Stimulated activated CD4-positive, alpha-beta T cell treated with anti-CD3 and anti-CD28 coated beads, Interleukin-12 subunit alpha, Interleukin-12 subunit beta, amount 100 ng/mL, for 24 hours (primary cell): ENCODE results near the gene IGFBPL1.

Experiments used
- DNase-seq, 2 experiments: peaks; one replicate each; pipeline ENCODE4 v3.0.0-alpha.2; 2020; ENCODE audit warnings: low read depth in 2 of 2

Gene IGFBPL1

GRCh38 chr9:38357350-38358114 lies 66.7 kb downstream of the IGFBPL1 start:
- no peak for DNase-seq

- no peak for DNase-seq
These were observed 67.4 kb downstream of the IGFBPL1 start for GRCh38 chr9:38356851-38357250.
